NOMO-1 treated with dmso at 0.1 percent for 144 hours (cell line): ENCODE measurements around the gene SCML1.
"Not testable (repeated sequence)": the region's sequence is repeated elsewhere in the genome, so short reads cannot be mapped to it uniquely, and the experiment has no call there.

Experiments
- DNase-seq: peaks from one replicate; lab custom pipeline; 2025; ENCODE audit not compliant: unreplicated experiment; lab: John Stamatoyannopoulos, UW

The SCML1 gene

GRCh38 chrX:17738737-17739535 lies 1.6 kb downstream of the SCML1 start:
- DNase-seq = no peak

GRCh38 chrX:17740137-17741122 lies 3.1 kb downstream of the SCML1 start:
- DNase-seq = no peak

GRCh38 chrX:17741123-17741511 lies 3.8 kb downstream of the SCML1 start:
- no peak for DNase-seq

- no peak for DNase-seq
These were observed 6.6 kb downstream of the SCML1 start for GRCh38 chrX:17743913-17744312.

- no peak for DNase-seq
These were observed 7.7 kb downstream of the SCML1 start for GRCh38 chrX:17744896-17745523.

GRCh38 chrX:17747692-17748091 lies 10.4 kb downstream of the SCML1 start:
- no peak for DNase-seq

GRCh38 chrX:17748684-17749083 lies 11.4 kb downstream of the SCML1 start:
- no peak for DNase-seq

GRCh38 chrX:17750436-17750835 lies 13.1 kb downstream of the SCML1 start:
- DNase-seq = no peak

GRCh38 chrX:17758382-17758781 lies 21.1 kb downstream of the SCML1 start:
- DNase-seq = no peak

GRCh38 chrX:17759990-17760389 lies 22.7 kb downstream of the SCML1 start:
- DNase-seq = no peak

- DNase-seq = no peak
These were observed 30.4 kb downstream of the SCML1 start for GRCh38 chrX:17767734-17768133.

GRCh38 chrX:17768997-17769396 lies 31.7 kb downstream of the SCML1 start:
- no peak for DNase-seq

- DNase-seq = no peak
These were observed 32.5 kb downstream of the SCML1 start for GRCh38 chrX:17769701-17770269.

- DNase-seq = no peak
These were observed 36.1 kb downstream of the SCML1 start for GRCh38 chrX:17773221-17773876.

- DNase-seq = no peak
These were observed 36.8 kb downstream of the SCML1 start for GRCh38 chrX:17774053-17774452.

- no peak for DNase-seq
These were observed 41.7 kb downstream of the SCML1 start for GRCh38 chrX:17778997-17779396.

- DNase-seq = no peak
These were observed 42.1 kb downstream of the SCML1 start for GRCh38 chrX:17779434-17779833.

- not testable (repeated sequence) for DNase-seq
These were observed 49.5 kb downstream of the SCML1 start for GRCh38 chrX:17786554-17787347.

GRCh38 chrX:17787557-17787956 lies 50.3 kb downstream of the SCML1 start:
- DNase-seq = no peak

- no peak for DNase-seq
These were observed 51.1 kb downstream of the SCML1 start for GRCh38 chrX:17788439-17788838.
